ENCODE measurements around the gene CCDC117.
"Not testable (repeated sequence)": the region's sequence is repeated elsewhere in the genome, so short reads cannot be mapped to it uniquely, and the experiment has no call there.

Gene CCDC117, protein sequence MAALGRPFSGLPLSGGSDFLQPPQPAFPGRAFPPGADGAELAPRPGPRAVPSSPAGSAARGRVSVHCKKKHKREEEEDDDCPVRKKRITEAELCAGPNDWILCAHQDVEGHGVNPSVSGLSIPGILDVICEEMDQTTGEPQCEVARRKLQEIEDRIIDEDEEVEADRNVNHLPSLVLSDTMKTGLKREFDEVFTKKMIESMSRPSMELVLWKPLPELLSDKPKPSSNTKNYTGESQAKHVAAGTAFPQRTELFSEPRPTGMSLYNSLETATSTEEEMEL

DNA sequence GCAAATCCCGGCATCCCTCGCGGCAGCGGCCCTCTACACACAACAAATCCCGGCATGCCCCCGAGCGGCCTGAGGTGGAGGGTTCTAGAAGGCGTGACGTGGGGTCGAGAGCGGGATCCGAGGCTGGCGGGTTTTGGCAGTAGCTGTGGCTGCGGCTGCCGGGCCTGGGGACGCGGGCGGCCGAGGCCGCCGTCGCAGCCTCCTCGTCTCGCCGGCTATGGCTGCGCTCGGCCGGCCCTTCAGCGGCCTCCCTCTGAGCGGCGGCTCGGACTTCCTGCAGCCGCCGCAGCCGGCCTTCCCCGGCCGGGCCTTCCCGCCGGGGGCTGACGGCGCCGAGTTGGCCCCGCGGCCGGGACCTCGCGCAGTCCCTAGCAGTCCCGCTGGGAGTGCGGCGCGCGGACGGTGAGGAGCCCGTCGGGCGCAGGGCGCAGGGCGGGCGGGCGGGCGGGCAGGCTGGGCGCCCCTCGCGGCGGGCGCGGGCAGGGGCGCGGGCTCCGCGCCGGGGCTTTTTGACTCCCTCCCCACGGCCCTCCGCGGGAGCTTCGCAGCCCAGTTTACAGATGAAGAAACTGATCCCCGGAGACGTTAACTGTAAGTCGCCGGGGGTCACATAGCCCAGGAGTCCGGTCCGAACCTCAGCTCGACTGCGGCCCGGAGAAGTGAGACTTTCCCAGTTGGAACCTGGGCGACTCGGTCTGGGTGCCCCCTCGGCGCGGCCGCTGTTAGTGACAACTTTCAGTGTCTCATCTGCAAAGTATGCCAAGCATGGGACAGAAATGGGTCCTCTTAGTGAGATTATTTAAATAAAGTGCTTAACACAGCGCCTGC lies at the start of gene CCDC117:
Gene CCDC117 (plus strand): TSS at position 63 of the 828 bp plus-strand sequence. CDS start 155 bp downstream, at position 218.
- Mint-ChIP-seq H3K9me3 (no peaks in the 10 kb centered on the region), H3K36me3 (ENCODE audit: low read depth) (peaks cover 26% of the 10 kb centered on the region), H3K4me3 (peak within 1 kb of the TSS; percentile 91), H3K4me1 (ENCODE audit: low read depth) (peaks cover 30% of the 10 kb centered on the region), H3K27me3 (no peaks in the 10 kb centered on the region), H3K27ac (peak within 1 kb of the TSS; percentile 92)

DNA sequence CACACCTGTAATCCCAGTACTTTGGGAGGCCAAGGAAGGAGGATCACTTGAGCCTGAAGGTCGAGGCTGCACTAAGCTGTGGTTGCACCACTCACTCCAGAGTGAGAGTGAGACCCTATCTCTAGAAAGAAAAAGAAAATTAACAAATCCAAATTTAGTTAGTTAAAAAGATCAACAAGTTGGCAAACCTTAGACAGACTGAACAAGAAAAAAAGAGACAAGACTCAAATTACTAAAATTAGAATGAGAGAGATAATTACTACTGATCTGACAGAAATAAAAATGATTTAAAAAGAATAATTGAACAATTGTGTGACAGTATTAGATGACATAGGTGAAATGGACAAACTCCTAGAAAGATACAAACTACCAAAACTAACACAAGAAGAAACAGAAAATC lies 44.5 kb upstream of the CCDC117 start:
- Mint-ChIP-seq H3K4me3 (no peak overlapping the region), H3K27me3 (no peaks in the 10 kb centered on the region), H3K27ac (no peak overlapping the region), H3K4me1 (ENCODE audit: low read depth) (peaks cover 5% of the 10 kb centered on the region), H3K9me3 (no peaks in the 10 kb centered on the region), H3K36me3 (ENCODE audit: low read depth) (peaks cover 20% of the 10 kb centered on the region)

DNA sequence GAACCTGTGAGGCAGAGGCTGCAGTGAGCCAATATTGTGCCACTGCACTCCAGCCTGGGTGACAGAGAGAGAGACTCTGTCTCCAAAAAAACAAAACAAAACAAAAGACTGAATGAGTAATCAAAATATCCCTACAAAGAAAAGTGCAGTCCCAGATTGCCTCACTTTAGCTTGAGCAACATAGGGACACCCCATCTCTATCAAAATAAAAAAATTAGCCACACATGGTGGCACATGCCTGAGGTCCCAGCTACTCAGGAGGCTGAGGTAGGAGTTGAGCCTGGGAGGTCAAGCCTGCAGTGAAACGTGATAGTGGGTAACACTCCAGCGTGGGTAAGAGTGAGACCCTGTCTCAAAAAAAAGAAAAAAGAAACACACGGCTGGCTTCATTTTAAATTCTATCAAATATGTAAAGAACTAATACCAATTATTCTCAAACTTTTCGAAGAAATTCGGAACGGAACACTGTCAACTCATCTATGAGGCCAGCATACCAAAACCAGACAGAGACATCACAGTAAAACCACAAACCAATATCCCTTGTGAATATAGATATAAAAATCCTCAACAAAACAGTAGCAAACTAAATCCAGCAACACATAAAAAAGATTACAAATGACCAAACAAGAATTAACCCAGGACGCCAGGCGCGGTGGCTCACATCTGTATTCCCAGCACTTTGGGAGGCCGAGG lies 43.7 kb upstream of the CCDC117 start:
- H3K27me3 Mint-ChIP-seq: no peaks in the 10 kb centered on the region
- no peaks in the 10 kb centered on the region for H3K9me3 Mint-ChIP-seq
- peaks cover 22% of the 10 kb centered on the region for H3K36me3 Mint-ChIP-seq (ENCODE audit: low read depth)
- peaks cover 5% of the 10 kb centered on the region for H3K4me1 Mint-ChIP-seq (ENCODE audit: low read depth)
- H3K27ac Mint-ChIP-seq: no peak overlapping the region
- H3K4me3 Mint-ChIP-seq: no peak overlapping the region

DNA sequence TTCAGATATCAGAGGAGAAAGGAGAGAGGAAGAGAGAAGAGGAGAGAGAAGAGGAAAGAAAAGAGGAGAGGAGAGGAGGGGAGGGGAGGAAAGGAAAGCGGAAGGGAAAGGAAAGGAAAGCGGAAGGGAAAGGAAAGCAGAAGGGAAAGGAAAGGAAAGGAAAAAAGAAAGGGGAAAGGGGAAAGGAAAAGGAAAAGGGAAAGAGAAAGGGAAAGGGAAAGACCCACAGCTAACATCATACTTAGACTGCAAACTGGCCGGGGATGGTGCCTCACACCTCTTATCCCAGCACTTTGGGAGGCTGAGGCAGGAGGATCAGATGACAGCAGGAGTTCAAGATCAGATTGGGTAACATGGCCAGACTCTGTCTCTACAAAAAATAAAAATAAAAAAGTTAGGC lies 42.3 kb upstream of the CCDC117 start:
- H3K27me3 Mint-ChIP-seq: no peaks in the 10 kb centered on the region
- H3K9me3 Mint-ChIP-seq: no peaks in the 10 kb centered on the region
- H3K4me3 Mint-ChIP-seq: no peak overlapping the region
- H3K27ac Mint-ChIP-seq: no peak overlapping the region
- peaks cover 5% of the 10 kb centered on the region for H3K4me1 Mint-ChIP-seq (ENCODE audit: low read depth)
- peaks cover 14% of the 10 kb centered on the region for H3K36me3 Mint-ChIP-seq (ENCODE audit: low read depth)

DNA sequence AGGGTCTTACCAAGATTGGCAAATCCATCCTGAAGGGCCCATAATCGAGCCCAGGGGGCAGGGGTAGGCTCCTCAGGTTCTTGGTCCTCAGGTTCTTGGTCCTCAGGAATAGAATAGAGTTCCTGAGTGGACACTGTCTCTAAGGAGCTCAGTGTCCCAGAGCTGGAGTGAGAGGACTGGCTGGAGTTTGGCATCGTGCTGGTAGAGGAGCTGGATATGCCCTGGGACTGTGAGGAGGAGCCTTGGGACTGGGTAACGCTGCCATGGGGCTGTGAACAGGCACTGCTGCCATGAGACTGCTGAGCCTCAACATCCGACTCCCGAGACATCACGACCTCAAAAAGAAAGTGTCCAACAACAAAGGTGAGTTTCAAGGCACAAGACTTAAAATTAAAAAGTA lies 38.1 kb upstream of the CCDC117 start:
- no peak overlapping the region for H3K27ac Mint-ChIP-seq
- no peaks in the 10 kb centered on the region for H3K27me3 Mint-ChIP-seq
- H3K4me3 Mint-ChIP-seq: no peak overlapping the region
- H3K36me3 Mint-ChIP-seq (ENCODE audit: low read depth): peaks cover 11% of the 10 kb centered on the region
- no peaks in the 10 kb centered on the region for H3K9me3 Mint-ChIP-seq
- no peaks in the 10 kb centered on the region for H3K4me1 Mint-ChIP-seq (ENCODE audit: low read depth)

DNA sequence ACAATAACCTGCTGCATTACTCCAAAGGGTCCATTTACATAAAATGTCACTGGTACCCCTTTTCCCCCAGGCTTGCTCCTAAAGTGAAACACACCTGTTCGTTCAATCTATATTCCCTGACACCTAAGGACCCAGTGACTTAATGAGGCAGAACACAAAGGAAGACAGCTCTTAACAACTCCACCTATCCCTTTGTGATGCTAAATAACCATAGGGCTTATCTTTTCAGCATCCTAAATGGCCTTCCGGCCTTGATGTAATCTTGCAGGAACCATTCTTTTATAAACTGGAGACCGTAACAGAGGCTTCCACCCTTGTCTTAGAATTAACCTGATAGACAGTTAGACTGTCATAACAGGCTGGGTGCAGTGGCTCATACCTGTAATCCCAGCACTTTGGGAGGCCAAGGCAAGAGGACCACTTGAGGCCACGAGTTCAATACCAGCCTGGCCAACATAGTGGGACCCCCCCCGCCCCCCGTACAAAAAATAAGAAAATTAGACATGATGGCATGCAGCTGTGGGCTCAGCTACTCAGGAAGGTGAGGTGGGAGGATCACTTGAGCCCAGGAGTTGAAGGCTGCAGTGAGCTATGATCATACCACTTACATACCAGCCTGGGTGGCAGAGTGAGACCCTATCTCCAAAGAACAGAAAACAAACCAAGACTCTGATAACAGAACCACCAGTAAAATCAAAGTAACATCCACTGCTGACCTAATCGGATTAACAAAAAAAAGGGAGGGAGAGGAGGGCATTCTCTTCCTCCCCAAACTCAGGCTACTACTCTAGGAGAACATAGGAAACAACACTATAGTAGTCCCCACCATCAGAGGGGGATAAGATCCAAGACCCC lies 36.0 kb upstream of the CCDC117 start:
- H3K9me3 Mint-ChIP-seq: no peaks in the 10 kb centered on the region
- H3K4me1 Mint-ChIP-seq (ENCODE audit: low read depth): peaks cover 4% of the 10 kb centered on the region
- peaks cover 11% of the 10 kb centered on the region for H3K36me3 Mint-ChIP-seq (ENCODE audit: low read depth)
- H3K27ac Mint-ChIP-seq: no peak overlapping the region
- no peak overlapping the region for H3K4me3 Mint-ChIP-seq
- no peaks in the 10 kb centered on the region for H3K27me3 Mint-ChIP-seq

DNA sequence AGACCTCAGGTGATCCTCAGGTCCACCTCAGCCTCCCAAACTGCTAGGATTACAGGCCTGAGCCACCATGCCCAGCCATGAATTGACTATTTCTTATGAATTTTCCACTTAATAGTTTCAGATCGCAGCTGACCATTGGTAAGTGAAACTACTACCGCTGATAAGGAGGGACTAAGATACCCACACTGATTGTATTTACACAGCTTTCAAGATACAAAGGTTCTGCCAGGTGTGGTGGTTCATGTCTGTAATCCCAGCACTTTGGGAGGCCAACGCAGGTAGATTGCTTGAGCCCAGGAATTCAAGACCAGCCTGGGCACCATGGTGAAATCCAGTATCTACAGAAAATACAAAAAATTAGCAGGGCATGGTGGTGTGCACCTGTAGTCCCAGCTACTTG lies 34.8 kb upstream of the CCDC117 start:
- Mint-ChIP-seq H3K4me3 (no peak overlapping the region), H3K4me1 (ENCODE audit: low read depth) (peaks cover 11% of the 10 kb centered on the region), H3K27ac (no peak overlapping the region), H3K27me3 (no peaks in the 10 kb centered on the region), H3K36me3 (ENCODE audit: low read depth) (peaks cover 11% of the 10 kb centered on the region), H3K9me3 (no peaks in the 10 kb centered on the region)

DNA sequence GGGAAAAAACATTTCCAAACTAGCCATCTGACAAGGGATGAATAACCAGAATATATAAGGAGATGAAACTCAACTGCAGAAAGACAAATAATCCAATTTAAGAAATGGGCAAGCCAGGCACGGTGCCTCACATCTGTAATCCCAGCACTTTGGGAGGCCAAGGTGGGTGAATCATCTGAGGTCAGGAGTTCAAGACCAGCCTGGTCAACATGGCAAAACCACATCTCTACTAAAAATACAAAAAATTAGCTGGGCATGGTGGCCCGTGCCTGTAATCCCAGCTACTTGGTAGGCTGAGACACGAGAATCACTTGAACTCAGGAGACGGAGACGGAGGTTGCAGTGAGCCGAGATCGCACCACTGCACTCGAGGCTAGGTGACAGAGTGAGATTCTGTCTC lies 33.6 kb upstream of the CCDC117 start:
- not testable (repeated sequence) for H3K4me3 Mint-ChIP-seq

DNA sequence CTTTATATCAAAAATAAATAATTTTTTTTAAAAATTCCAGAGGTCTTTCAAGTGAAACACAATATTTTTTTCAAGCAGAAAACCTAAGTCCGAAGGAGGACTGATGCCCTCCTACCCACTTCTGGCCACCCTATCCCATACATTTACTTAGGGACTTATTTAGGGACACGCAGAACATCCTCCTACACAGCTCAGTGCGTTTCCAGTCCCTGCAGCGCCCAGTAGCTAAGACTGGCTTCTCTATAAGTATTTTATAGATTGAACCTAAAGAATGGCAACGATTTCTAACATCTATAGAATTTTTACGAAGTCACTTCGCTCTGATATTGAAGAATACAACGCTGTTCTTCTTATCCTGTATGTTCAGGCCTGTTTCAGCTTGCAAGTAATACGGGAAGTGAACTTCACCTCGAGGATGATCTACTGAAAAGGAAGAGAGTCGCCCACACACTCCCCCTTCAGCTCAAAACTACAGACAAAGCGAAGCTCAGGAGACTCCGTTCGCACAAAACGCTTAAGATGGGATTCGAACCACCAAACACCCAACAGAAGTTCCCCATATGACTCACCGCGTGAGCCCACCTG lies 31.2 kb upstream of the CCDC117 start:
- Mint-ChIP-seq H3K4me1 (ENCODE audit: low read depth) (peaks cover 25% of the 10 kb centered on the region), H3K27me3 (no peaks in the 10 kb centered on the region), H3K9me3 (no peaks in the 10 kb centered on the region), H3K4me3 (peak overlapping the region; percentile 89), H3K36me3 (ENCODE audit: low read depth) (peaks cover 21% of the 10 kb centered on the region), H3K27ac (peak overlapping the region; percentile 89)

More for the DNA sequence above, 33.6 kb upstream of the CCDC117 start:
- not testable (repeated sequence) for H3K9me3 Mint-ChIP-seq; H3K36me3 Mint-ChIP-seq (ENCODE audit: low read depth); H3K27me3 Mint-ChIP-seq; H3K27ac Mint-ChIP-seq
- H3K4me1 Mint-ChIP-seq (ENCODE audit: low read depth): peaks cover 23% of the 10 kb centered on the region

DNA sequence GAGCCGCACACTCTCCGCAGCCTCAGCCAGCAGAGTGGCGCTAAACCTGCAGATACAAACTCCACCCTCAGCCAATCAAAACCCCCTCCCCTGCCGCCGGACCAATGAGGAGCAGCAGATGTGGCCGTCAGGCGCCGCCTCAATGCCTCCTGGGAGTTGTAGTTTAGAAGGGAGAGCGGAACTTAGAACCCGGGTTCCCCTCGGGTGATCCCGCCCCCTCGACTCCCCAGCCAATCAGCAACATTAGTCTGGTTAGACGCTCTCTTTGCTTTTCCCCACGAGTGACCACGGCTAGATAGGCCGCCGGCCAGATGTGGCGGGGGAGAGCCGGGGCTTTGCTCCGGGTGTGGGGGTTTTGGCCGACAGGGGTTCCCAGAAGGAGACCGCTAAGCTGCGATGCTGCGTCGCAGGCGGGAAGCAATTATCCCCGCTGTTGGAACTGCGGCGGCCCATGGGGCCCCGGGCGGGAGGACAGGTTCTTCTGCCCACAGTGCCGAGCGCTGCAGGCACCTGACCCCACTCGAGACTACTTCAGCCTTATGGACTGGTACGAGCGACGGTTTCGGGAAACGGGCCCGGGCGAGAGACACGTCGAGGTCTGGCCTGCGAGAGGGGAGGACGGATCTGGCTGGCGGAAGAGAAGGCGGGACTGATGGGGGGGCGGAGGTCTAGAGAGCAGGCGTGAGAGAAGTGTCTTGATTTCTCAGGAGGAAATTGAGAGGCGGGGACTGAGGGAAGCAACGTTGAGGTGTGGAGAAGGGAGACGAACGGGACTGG lies 30.5 kb upstream of the CCDC117 start, which contains the start of the genes CHEK2 and HSCB:
Gene CHEK2 (minus strand): TSS at position 36 of the 777 bp plus-strand sequence. CDS start 7,099 bp downstream, outside the sequence.
Gene HSCB (plus strand): TSS at position 255 of the 777 bp plus-strand sequence. CDS start 57 bp downstream, at position 312.
- peak within 1 kb of the TSS; percentile 89 for H3K4me3 Mint-ChIP-seq
- peaks cover 25% of the 10 kb centered on the region for H3K36me3 Mint-ChIP-seq (ENCODE audit: low read depth)
- no peaks in the 10 kb centered on the region for H3K27me3 Mint-ChIP-seq
- H3K9me3 Mint-ChIP-seq: no peaks in the 10 kb centered on the region
- H3K27ac Mint-ChIP-seq: peak within 1 kb of the TSS; percentile 89
- peaks cover 25% of the 10 kb centered on the region for H3K4me1 Mint-ChIP-seq (ENCODE audit: low read depth)

DNA sequence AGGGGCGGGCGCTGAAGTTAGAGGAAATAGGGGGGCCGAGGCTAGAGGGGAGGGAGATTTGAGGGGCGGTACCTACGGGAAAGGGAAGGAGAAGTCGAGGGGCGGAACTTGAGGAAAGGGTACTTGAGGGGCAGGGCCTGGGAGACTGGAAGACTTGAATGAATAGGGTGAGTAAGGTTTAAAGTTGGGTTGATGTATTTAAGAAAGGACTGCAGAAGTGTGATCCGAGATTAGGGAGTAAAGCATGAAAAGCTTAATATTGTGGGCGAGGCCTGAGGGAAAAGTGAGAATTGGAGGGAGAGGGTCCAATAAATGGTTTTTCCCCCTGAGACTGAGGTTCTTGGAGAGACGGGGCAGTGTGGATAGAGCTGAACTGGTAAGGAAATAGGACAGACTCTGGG lies 29.9 kb upstream of the CCDC117 start:
- Mint-ChIP-seq H3K27me3 (no peaks in the 10 kb centered on the region), H3K4me1 (ENCODE audit: low read depth) (peaks cover 25% of the 10 kb centered on the region), H3K27ac (peak overlapping the region; percentile 89), H3K9me3 (no peaks in the 10 kb centered on the region), H3K4me3 (peak overlapping the region; percentile 89), H3K36me3 (ENCODE audit: low read depth) (peaks cover 28% of the 10 kb centered on the region)

DNA sequence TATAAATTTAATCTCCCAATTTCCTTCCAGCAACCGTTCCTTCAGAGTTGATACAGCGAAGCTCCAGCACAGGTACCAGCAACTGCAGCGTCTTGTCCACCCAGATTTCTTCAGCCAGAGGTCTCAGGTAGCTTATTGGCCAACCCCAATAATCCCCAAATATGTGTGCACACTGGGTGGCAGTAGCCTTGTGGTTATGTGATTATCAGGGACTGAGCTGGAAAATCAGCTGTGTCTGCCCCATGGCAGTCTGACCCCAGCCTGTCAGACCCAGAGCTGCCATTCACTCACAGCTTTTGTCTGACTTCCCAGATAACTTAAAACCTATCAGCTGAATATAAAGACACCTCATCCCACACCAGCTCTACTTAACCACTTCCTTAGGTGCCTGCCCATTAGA lies 28.6 kb upstream of the CCDC117 start:
- no peak overlapping the region for H3K27ac Mint-ChIP-seq
- H3K36me3 Mint-ChIP-seq (ENCODE audit: low read depth): peaks cover 36% of the 10 kb centered on the region
- H3K9me3 Mint-ChIP-seq: no peaks in the 10 kb centered on the region
- H3K27me3 Mint-ChIP-seq: no peaks in the 10 kb centered on the region
- H3K4me3 Mint-ChIP-seq: peak overlapping the region; percentile 89
- H3K4me1 Mint-ChIP-seq (ENCODE audit: low read depth): peaks cover 31% of the 10 kb centered on the region

DNA sequence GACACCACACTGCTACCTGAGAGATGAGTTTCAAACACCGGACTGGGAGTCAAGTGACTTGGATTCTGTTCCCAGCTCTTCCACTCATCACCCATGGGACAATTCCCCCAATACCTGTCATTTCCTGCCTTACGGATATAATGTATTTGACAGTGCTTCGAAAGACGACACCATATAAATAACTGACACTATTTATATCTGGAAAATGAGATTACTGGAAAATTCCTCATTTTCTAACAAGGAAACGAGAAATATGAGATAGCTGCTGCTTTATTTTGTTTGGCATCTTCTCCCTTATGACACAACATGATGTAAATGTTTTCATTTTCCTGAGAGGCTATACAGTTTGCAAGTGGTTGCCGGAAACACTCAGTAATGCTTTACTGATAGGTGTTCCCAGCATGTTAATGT lies 22.0 kb upstream of the CCDC117 start:
- Mint-ChIP-seq H3K4me3 (no peak overlapping the region), H3K36me3 (ENCODE audit: low read depth) (peaks cover 48% of the 10 kb centered on the region)

More for the DNA sequence above, 22.0 kb upstream of the CCDC117 start:
- no peaks in the 10 kb centered on the region for H3K27me3 Mint-ChIP-seq
- no peak overlapping the region for H3K27ac Mint-ChIP-seq
- peaks cover 18% of the 10 kb centered on the region for H3K4me1 Mint-ChIP-seq (ENCODE audit: low read depth)
- H3K9me3 Mint-ChIP-seq: no peaks in the 10 kb centered on the region
